Right lobe of liver (tissue), 4 donors: ENCODE results near the gene TMEM256.

ENCODE experiments used
- CTCF ChIP-seq, 4 donors: fragments of 200-600 bp in 3 of 4; fragments of 450-650 bp in 1 of 4; IDR thresholded peaks; one replicate each; pipeline versions ENCODE4 v1.5.1 to v1.8.0; 2016 to 2022; ENCODE audit warnings: antibody characterized with exemption in 4 of 4, mild to moderate bottlenecking in 2 of 4
- POLR2A ChIP-seq: fragments of 450-650 bp; IDR thresholded peaks from one replicate; pipeline ENCODE4 v1.6.1; 2017; ENCODE audit warnings: antibody characterized with exemption, mild to moderate bottlenecking
- donor health status: DM: no; HTN: no; CAD: no.
- donor health status: DM: no; HTN: no; CAD: no.
- donor health status: DM: no; HTN: yes; CAD: no.

- peak; percentile 90 for TF ChIP-seq POLR2A
- TF ChIP-seq CTCF (IDR thresholded peaks at IDR 0.05) = peak; percentile 17 to 36 (median 30)
These were observed 9.3 kb downstream of the TMEM256 start, which contains the start of gene PLSCR3 for GRCh38 chr17:7394452-7395191.
